OCI-M2 (cell line): ENCODE data around the gene NKX1-1.
"Not testable (repeated sequence)": the region's sequence is repeated elsewhere in the genome, so short reads cannot be mapped to it uniquely, and the experiment has no call there.

ENCODE experiments used
- DNase-seq: peaks from one replicate; lab custom pipeline; 2025; ENCODE audit not compliant: unreplicated experiment; lab: John Stamatoyannopoulos, UW

NKX1-1 gene

DNA sequence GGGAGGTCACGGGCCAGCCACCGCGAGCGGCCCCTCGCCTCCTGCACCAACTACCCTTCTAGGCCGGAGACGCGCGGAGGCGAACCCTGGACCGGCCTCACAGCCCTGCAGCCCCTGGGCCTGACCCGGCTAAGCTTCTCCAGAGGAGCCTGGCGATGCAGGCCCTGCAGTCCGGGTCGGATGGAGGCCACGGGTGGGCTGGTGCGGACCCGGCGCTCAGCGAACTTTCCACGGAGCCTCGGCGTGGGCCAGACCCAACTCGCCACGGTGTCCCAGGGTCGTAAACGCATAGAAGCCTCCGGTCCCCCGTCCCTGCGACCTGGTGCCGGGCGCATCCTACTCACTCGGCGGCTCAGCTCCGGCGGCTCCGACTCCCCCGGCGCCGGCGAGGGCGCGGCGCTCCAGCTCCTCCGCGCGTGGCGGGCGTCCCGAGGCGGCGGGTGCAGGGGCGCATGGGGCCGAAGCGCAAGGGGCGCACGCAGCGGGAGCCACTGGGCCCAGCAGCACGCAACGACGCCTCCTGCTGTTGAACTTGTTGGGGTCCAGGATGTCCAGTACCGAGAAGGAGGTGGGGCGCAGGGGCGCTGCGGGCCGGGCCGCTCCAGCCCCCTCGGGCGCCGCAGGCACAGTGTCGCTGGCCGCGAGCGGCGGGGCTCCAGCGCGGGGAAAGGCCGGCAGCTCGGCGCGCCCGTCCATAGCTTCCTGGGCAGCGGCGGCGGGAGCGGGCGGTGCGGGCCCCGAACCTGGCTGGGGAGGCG, 427 bp downstream of the NKX1-1 start:
- DNase-seq = no peak

DNA sequence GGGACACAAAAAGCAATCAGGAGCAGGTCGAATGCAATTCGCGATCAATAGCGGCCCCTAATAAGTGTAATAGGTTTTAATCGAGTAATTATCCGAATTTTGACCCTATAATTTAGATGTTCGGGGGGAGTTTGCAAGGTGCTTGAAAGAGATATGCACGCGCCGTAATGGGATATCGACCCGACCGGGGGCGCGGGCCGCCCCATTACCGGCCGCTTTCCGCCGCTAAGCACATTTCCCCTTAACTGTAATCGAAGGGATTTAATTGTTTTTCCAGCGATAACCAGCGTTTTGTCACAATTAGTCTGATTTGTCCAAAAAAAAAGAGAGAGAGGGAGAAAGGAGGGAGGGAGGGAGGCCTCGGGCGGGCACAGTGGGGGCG, 997 bp downstream of the NKX1-1 start:
- DNase-seq = no peak

DNA sequence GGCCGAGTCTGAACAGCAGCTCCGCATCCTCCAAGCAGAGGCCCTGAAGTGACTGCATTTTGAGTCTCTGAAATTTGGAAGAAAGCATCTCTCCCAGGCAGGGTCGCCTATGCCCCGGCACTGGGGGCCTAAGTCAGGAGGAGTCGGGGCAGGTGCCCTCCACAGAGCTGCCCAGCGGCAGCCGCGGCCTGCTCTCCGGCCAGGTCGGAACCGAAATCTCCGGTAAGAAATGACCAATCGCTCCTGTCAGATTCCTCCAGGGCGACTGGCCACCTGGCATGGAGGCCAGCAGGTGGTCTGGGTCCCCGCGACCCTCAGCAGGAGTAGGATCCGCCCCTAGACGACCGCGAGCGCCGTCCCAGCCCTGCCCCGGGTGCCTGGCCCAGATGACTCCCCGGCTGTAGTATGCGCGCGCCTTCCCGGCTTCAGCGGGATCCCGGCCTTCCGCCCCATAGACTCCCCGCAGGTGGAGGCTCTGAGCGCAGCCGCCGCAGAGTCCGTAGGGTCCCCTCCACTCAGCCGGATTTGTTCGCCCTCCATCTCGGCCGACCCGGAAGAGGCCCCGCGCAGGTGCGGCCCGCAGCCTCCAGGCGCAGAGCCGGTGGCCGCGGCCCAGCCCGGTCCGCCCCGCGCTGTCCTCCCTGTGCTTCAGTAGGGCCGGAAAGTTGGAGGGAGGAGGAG, 1.5 kb downstream of the NKX1-1 start:
- DNase-seq = no peak

- no peak for DNase-seq
Observed at GRCh38 chr4:1403591-1404572, 2.4 kb downstream of the NKX1-1 start.

DNA sequence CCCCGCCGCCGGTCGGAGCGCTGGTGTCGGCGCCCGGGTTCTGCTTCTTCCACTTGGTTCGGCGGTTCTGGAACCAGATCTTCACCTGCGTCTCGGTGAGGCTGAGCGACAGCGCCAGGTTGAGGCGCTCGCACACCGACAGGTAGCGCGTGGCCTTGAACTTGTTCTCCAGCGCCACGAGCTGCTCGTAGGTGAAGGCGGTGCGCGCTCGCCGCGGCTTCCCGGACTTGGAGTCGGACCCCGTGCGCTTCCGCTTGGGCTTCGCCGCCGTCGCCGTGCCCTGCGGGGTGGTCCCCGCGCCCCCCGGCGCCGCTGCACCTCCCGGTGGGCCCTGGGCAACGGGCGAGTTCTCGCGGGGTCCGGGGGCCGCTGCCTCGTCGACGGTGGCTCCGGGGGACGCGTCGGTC, 3.1 kb downstream of the NKX1-1 start:
- DNase-seq = no peak

GRCh38 chr4:1402516-1403091, 3.6 kb downstream of the NKX1-1 start:
- DNase-seq = no peak

DNA sequence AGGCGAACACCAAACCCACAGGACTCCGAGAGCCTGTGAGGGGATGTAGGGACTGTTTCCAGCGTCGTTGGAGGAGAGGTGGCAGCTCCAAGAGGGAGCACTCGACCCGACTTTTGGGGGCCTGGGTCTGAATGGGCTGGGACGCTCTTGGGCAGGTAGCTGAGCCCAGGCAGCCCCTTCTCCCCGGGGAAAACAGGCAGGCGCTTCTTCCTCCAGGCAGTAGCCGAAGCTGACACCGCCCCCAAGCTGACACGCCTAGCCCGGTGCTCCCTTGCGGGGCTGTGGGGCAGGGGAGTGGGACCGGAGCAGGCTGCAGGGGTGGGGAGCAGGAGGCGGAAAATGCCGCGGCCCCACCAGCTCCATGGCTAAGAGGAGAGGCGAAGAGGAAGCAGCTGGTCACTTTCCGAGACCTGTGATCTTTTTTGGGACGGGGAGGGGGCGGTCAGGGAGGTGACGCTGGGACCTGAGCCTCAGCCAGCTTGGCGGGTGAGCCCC, 4.2 kb downstream of the NKX1-1 start:
- no peak for DNase-seq

DNA sequence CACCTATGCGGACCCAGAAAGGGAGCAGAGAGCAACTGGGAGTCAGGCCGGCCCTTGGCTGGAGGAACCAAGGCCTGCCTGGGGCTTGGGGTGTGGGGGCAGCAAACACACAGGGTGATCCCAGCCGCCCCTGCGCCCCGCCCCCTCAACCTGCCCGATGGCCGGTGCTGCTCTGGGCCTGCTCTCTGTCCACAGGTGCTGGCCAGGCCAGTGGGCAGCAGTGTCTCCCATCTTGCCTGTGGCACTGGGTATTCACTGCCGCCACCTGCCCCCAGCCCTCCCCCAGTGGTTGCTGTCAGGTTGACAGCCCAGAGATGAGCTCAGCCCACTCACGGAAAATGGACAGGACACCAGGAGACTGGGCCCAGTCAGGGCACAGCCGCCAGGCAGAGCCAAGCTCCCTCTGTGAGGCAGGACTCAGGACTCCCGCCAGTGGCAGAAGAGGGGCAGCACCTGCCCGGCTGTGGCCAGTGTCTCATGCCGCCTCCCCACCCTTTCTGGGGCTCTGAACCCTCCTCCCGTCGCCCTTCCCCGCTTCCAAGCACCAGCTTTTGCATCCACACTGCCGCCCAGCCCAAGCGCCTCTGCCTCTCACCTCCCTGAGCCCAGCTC, 4.7 kb downstream of the NKX1-1 start:
- DNase-seq = no peak

DNA sequence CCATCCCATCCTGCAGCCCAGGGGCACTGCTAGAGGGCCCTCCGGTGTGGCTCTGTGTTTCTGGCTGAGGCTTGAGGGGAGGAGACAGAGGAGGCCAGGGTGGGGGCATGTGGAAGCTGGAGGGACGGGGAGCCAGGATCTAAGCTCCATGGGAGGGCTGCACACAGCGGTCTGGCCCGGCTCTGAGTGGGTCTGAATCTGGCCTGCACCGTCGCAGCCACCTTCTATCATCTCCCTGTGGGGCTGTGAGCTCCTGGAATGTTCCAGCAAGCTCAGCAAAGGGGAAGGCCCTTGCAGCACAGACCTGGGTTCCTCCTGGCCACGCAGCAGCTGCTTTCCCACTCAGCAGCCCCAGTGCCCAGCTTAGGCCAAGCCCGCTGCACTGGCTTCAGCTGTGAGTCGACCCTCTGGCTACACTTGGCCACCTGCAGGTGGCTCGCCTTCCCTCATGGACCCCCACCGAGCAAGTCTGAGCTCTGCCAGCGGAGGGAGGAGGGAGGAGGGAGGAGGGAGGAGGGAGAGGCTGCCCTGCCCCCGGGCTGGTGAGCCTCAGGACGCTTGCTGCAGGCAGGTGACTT, 5.3 kb downstream of the NKX1-1 start:
- DNase-seq = no peak

DNA sequence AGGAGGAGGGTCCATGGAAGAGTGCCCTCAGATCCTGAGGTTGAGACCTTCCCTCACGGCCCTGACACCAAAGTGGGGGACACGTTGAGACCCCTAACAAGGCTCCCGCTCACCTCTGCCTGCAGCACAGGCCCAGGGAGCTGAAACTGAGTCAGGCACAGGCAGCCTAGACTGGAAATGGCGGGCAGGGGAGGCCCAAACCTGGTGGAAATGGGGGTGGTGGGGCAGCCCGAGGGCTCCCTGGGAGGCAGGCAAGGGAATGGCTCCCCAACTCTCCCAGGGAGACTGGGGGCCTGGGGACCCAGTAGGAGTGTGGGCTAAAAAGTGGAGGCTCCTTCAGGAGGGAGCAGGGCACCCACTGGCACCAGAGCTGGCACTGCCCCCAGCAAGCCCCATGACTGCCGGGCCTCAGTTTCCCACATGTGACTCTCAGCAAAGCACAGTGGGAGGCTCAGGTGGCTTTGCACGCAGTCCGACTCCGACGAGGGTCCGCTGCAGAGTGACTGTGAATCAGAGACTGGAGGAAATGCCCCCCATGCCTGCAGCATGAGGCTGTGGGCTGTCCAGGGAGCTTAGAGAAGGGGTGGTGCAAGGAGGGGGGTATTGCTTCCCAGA, 5.9 kb downstream of the NKX1-1 start:
- no peak for DNase-seq

DNA sequence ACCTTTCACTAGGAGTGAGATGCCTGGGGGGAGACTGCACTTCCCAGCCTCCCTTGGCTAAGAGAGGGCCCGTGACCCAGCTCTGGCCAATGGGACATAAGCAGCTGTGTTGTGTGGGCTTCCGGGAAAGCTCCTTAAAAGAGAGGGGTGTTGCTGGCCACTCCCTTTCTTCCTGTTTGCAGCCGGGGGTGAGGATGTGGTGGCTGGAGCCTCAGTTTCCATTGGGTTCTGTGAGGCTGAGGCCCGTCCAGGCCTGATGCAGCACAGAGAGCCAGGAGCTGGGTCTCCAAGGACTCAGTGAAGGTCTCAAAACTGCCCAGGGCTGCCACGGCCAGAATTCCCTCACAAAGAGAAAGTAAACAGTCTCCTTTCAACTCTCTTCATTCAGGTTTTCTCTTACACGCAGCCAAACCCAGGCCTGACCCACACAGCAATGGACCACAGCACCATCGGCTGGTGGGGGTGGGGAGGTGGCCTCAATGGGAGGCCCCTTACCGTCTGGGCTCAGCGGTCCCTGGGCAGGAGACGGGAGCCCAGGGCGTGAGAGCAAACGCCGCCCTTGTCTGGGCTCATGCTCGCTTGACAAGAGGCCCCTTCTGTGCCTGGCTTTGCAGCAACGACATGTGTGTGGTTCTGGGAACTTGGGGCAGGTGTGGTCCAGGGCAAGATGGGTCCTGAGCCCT, 6.6 kb downstream of the NKX1-1 start:
- no peak for DNase-seq

GRCh38 chr4:1398681-1399507, 7.3 kb downstream of the NKX1-1 start:
- no peak for DNase-seq

DNA sequence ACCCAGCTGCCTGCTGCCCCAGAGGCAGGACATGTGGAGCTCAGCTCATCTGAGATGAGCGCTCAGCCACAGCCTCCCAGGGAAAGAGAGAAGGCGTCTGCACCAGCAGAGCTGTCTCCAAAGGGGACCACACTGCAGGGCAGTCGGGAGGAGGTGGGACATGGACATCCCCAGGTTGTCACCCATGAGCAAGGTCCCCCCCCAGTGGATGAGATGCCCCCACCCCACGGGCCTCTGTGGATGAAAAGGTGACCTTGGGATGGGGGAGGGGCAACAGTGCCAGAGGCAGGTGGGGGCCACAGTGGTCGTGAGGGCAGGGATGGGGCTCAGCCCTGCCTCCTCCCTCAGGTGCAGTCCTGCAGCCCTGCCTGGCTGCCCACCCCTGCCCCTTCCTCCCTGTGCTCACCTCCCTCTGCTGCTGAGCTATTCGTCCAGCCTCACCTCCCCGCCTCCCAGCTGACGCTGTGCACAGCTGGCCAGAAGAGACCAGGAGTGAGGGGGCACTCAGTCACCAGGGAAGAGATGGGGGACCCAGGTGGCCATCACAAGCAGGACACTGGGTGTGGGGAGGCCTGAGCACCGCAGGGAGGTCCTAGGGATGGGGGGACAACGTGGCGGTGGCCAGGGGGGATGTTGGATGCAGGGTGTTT, 9.3 kb downstream of the NKX1-1 start:
- no peak for DNase-seq

GRCh38 chr4:1395941-1396805, 10.1 kb downstream of the NKX1-1 start:
- no peak for DNase-seq

DNA sequence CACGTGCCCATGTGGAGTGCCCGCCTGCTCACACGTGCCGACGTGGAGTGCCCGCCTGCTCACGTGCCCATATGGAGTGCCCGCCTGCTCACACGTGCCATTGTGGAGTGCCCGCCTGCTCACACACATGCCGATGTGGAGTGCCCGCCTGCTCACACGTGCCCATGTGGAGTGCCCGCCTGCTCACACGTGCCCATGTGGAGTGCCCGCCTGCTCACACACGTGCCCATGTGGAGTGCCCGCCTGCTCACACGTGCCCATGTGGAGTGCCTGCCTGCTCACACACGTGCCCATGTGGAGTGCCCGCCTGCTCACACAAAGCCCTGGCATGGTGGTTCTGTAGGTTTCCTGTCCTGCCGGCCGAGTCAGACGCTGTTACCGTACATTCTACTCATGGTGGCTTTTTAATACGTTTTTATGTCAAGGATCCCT, 10.8 kb downstream of the NKX1-1 start:
- DNase-seq = not testable (repeated sequence)

- not testable (repeated sequence) for DNase-seq
Observed at GRCh38 chr4:1394554-1395388, 11.5 kb downstream of the NKX1-1 start.
